Retinal pigment epithelial cell (primary cell): ENCODE data around the gene CEP76.
A peak's percentile ranks its signal among the peaks of the same experiment; 100 is the strongest.
"Not testable (repeated sequence)": the region's sequence is repeated elsewhere in the genome, so short reads cannot be mapped to it uniquely, and the experiment has no call there.

Experiments used
- DNase-seq: peaks from one replicate; pipeline ENCODE4 v3.0.0-alpha.2; 2010; ENCODE audit warnings: low read depth
- H3K4me3 ChIP-seq: 2 replicates; pipeline ENCODE4 v1.5.1; 2011; ENCODE audit warnings: mild to moderate bottlenecking, low read length, control low read depth, moderate library complexity
- CTCF ChIP-seq: conservative IDR thresholded peaks from 2 replicates; pipeline ENCODE4 v1.5.1; 2011; ENCODE audit warnings: low read depth, low read length, control low read depth, inconsistent platforms

Gene CEP76

GRCh38 chr18:12645254-12645653, 57.3 kb downstream of the CEP76 start:
- no peak overlapping the region for H3K4me3 ChIP-seq
- no peak for TF ChIP-seq CTCF
- DNase-seq, result no peak

GRCh38 chr18:12643756-12644155, 58.8 kb downstream of the CEP76 start:
- H3K4me3 ChIP-seq, result not testable (repeated sequence)

GRCh38 chr18:12640881-12641200, 61.7 kb downstream of the CEP76 start:
- no peak for DNase-seq
- TF ChIP-seq CTCF, result no peak
- no peak overlapping the region for H3K4me3 ChIP-seq

More at GRCh38 chr18:12643756-12644155, 58.8 kb downstream of the CEP76 start:
- DNase-seq, result not testable (repeated sequence)

GRCh38 chr18:12639990-12640880, 62.3 kb downstream of the CEP76 start:
- no peak for DNase-seq
- H3K4me3 ChIP-seq, result no peak overlapping the region
- TF ChIP-seq CTCF, result no peak

- no peak for TF ChIP-seq CTCF
- no peak for DNase-seq
- H3K4me3 ChIP-seq, result no peak overlapping the region
These were observed 63.8 kb downstream of the CEP76 start for GRCh38 chr18:12638644-12639124.

GRCh38 chr18:12637901-12638643, 64.5 kb downstream of the CEP76 start:
- no peak for TF ChIP-seq CTCF
- no peak overlapping the region for H3K4me3 ChIP-seq
- DNase-seq, result peak; percentile 74

GRCh38 chr18:12637393-12637792, 65.1 kb downstream of the CEP76 start:
- no peak for TF ChIP-seq CTCF
- H3K4me3 ChIP-seq, result no peak overlapping the region
- DNase-seq, result no peak
